Fibroblast of pulmonary artery (primary cell): ENCODE results near the gene AIRE.
"Not testable (repeated sequence)": the region's sequence is repeated elsewhere in the genome, so short reads cannot be mapped to it uniquely, and the experiment has no call there.

Source experiments
- DNase-seq: peaks from one replicate; pipeline ENCODE4 v3.0.0-alpha.2; 2010; ENCODE audit warnings: low read depth
- H3K4me3 ChIP-seq: replicated peaks from 2 replicates; pipeline ENCODE4 v1.5.1; 2011; ENCODE audit warnings: low read depth, mild to moderate bottlenecking, control low read depth, low read length, moderate library complexity
- TF ChIP-seq, protein P1 (sequence below): IDR thresholded peaks from 2 replicates; pipeline ENCODE4 v1.5.1; 2011; ENCODE audit warnings: mild to moderate bottlenecking, control low read depth, low read length, inconsistent platforms; ENCODE audit errors: missing control alignments

AIRE gene

DNA sequence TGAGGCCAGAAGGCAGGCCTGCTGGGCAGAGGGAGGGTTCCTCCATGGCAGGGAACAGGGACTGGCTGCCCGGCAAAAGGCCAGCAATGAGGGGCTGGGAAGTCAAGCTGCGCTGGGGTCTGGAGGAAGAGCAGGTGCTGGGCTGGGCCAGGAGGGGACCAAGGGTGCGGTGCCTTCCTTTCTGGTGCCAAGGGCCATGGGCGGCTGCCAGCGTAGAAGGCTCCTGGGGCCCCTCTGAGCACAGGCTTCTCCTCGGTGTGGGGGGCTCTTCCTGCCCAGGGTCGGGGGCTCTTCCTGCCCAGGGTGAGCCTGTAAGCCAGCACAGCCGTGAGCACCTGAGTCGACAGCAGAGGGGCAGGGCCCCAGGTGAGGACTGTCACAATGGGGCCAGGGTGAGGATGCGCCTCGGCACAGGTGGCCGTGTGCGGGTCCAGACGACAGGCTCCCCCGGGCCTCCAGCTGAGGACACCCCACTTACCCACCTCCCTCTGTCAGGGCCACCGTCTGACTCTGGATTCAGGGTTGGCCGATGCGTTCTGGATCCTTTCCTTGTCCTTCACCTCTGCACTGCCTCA is 13.3 kb upstream of the AIRE start:
- DNase-seq = no peak
- TF ChIP-seq, protein P1, sequence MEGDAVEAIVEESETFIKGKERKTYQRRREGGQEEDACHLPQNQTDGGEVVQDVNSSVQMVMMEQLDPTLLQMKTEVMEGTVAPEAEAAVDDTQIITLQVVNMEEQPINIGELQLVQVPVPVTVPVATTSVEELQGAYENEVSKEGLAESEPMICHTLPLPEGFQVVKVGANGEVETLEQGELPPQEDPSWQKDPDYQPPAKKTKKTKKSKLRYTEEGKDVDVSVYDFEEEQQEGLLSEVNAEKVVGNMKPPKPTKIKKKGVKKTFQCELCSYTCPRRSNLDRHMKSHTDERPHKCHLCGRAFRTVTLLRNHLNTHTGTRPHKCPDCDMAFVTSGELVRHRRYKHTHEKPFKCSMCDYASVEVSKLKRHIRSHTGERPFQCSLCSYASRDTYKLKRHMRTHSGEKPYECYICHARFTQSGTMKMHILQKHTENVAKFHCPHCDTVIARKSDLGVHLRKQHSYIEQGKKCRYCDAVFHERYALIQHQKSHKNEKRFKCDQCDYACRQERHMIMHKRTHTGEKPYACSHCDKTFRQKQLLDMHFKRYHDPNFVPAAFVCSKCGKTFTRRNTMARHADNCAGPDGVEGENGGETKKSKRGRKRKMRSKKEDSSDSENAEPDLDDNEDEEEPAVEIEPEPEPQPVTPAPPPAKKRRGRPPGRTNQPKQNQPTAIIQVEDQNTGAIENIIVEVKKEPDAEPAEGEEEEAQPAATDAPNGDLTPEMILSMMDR = no peak
- no peak overlapping the region for H3K4me3 ChIP-seq

DNA sequence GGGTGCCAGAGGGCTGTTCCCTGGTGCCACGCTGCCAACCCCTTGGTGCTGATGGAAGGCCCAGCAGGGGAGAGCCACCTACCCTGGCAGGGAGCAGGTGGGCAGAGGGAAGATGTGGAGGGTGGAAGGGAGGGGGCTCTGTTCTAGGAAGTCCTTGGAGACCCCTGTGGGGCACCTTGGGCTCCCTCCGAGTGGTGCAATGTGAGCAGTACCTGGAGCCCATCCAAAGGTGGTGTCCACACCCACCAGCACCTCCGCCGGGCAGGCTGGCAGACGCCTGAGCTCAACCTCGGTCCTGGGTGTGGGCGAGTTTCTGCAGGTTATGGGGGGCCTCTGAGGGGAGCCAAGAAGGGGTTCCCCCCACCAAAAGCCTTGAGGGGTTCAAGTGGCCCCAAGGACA is 12.6 kb upstream of the AIRE start:
- H3K4me3 ChIP-seq = no peak overlapping the region
- DNase-seq = no peak
- TF ChIP-seq, protein P1 = no peak

- H3K4me3 ChIP-seq = no peak overlapping the region
- no peak for DNase-seq
- TF ChIP-seq, protein P1 = no peak
Measured at GRCh38 chr21:44275041-44275440, 10.6 kb upstream of the AIRE start.

DNA sequence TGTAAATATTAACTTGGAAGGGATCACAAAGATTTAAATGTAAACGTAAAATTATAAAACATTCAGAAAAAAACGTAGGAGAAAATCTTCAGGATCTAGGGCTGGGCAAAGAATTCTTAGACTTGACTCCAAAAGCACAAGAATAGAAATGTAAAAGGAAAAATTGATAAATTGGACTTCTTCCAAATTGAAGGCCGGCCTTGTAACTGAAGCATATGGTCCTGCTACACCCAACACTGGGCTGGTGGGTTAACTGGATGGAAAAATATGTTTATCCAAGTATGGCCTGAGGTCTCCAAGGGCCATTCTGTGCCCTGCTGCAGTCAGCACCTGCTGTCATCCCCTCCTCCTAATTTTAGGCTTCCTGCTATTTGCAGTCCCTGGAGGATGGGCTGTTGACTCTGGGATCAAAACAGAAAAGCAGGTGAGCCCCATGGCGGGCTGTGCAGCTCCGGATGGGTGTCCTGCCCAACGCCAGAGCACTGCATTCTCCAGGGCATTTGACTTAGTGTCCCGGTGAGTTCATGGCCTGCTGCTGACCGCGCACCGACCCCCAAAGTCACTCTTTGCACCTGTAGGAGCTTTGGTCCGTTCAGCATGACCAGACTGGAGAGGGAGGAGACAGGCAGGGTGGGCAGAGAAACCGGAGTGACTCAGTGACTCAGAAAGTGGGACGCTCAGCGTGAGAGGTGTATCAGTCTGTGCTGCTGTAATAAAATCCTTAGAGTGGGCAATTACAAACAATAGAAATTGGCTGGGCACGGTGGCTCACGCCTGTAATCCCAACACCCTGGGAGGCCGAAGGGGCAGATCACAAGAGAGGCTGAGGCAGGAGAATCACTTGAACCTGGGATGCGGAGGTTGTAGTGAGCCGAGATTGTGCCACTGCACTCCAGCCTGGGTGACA is 6.1 kb upstream of the AIRE start:
- DNase-seq = no peak
- TF ChIP-seq, protein P1 = no peak
- no peak overlapping the region for H3K4me3 ChIP-seq

- TF ChIP-seq, protein P1 = no peak
- H3K4me3 ChIP-seq = no peak overlapping the region
- DNase-seq = no peak
Measured at GRCh38 chr21:44281801-44282200, 3.9 kb upstream of the AIRE start.

DNA sequence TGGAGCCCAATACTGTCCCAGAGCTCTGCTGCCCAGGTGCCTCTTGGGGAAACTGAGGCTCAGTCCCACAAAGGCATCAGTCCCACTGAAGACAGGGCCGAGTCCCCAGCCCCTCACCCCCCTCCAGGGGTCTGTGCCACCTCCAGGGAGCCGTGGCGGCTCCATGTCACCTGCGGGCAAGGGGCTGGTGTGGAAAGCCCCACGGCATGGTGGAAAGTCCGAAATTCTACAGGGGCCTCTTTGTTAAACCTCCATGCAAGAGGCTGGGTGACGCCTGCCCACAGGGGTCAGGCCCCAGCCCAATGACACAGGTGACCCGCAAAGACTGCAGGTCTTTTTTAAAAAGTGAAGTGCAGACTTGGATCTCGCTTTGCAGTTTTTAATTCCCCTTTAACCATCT is 3.3 kb upstream of the AIRE start:
- DNase-seq = no peak
- H3K4me3 ChIP-seq = no peak overlapping the region
- TF ChIP-seq, protein P1 = no peak

- H3K4me3 ChIP-seq, DNase-seq: not testable (repeated sequence)
Measured at GRCh38 chr21:44283211-44283785, 2.4 kb upstream of the AIRE start.
